ENCODE measurements around the gene CEBPB.

Gene CEBPB

GRCh38 chr20:50232651-50233324, 42.2 kb downstream of the CEBPB start:
- no peak overlapping the region for H3K27ac ChIP-seq (ENCODE audit: low read depth, low read length)
- no peaks in the 10 kb centered on the region for H3K4me1 ChIP-seq (ENCODE audit: control insufficient read depth, low read depth, low read length)
- no peaks in the 10 kb centered on the region for H3K79me2 ChIP-seq (ENCODE audit: control insufficient read depth, insufficient read depth, low read length)
- H3K18ac ChIP-seq (ENCODE audit: low read length), result no peak overlapping the region
- H3K9ac ChIP-seq (ENCODE audit: low read length), result no peak overlapping the region
- no peaks in the 10 kb centered on the region for H3K36me3 ChIP-seq (ENCODE audit: control insufficient read depth, insufficient read depth, low read length)
- no peaks in the 10 kb centered on the region for H3K79me1 ChIP-seq (ENCODE audit: low read length)
- no peak for DNase-seq
- H3K23ac ChIP-seq (ENCODE audit: low read length), result no peak overlapping the region
- H3K4me3 ChIP-seq (ENCODE audit: low read length), result no peak overlapping the region
- no peak overlapping the region for H3K4me2 ChIP-seq (ENCODE audit: low read length)
- no CpG with 5 or more reads among the region's 7 CpGs for WGBS (ENCODE audit: extremely low coverage, insufficient coverage, low lambda C conversion rate)
- no peak overlapping the region for H2BK5ac ChIP-seq (ENCODE audit: low read length)
- no peak overlapping the region for H2AK5ac ChIP-seq (ENCODE audit: low read length)
- no peak overlapping the region for H2BK120ac ChIP-seq (ENCODE audit: low read depth, low read length)
- H4K8ac ChIP-seq (ENCODE audit: low read depth, low read length), result no peak overlapping the region
- no peak overlapping the region for H3K4ac ChIP-seq (ENCODE audit: low read depth, low read length)
- H2BK15ac ChIP-seq (replicated peaks; ENCODE audit: low read depth), result no peak overlapping the region
- H3K56ac ChIP-seq (ENCODE audit: low read length), result no peak overlapping the region
- no peaks in the 10 kb centered on the region for H3K27me3 ChIP-seq (ENCODE audit: insufficient read depth, low read length, poor library complexity)
- no peak overlapping the region for H4K5ac ChIP-seq (ENCODE audit: low read length)

GRCh38 chr20:50233325-50234212, 42.9 kb downstream of the CEBPB start:
- no peaks in the 10 kb centered on the region for H3K4me1 ChIP-seq (ENCODE audit: control insufficient read depth, low read depth, low read length)
- H2BK15ac ChIP-seq (replicated peaks; ENCODE audit: low read depth), result no peak overlapping the region
- no peak overlapping the region for H2AK5ac ChIP-seq (ENCODE audit: low read length)
- no peaks in the 10 kb centered on the region for H3K79me1 ChIP-seq (ENCODE audit: low read length)
- no peak overlapping the region for H3K4ac ChIP-seq (ENCODE audit: low read depth, low read length)
- no CpG with 5 or more reads among the region's 19 CpGs for WGBS (ENCODE audit: extremely low coverage, insufficient coverage, low lambda C conversion rate)
- H3K27me3 ChIP-seq (ENCODE audit: insufficient read depth, low read length, poor library complexity), result no peaks in the 10 kb centered on the region
- no peak for DNase-seq
- H4K5ac ChIP-seq (ENCODE audit: low read length), result no peak overlapping the region
- H3K23ac ChIP-seq (ENCODE audit: low read length), result no peak overlapping the region
- H2BK5ac ChIP-seq (ENCODE audit: low read length), result no peak overlapping the region
- no peak overlapping the region for H3K56ac ChIP-seq (ENCODE audit: low read length)
- H3K9ac ChIP-seq (ENCODE audit: low read length), result no peak overlapping the region
- H2BK120ac ChIP-seq (ENCODE audit: low read depth, low read length), result no peak overlapping the region
- H3K4me3 ChIP-seq (ENCODE audit: low read length), result no peak overlapping the region
- H4K8ac ChIP-seq (ENCODE audit: low read depth, low read length), result no peak overlapping the region
- H3K27ac ChIP-seq (ENCODE audit: low read depth, low read length), result no peak overlapping the region
- no peak overlapping the region for H3K18ac ChIP-seq (ENCODE audit: low read length)
- no peaks in the 10 kb centered on the region for H3K36me3 ChIP-seq (ENCODE audit: control insufficient read depth, insufficient read depth, low read length)
- H3K4me2 ChIP-seq (ENCODE audit: low read length), result no peak overlapping the region
- no peaks in the 10 kb centered on the region for H3K79me2 ChIP-seq (ENCODE audit: control insufficient read depth, insufficient read depth, low read length)

- no peak overlapping the region for H3K18ac ChIP-seq (ENCODE audit: low read length)
- H3K79me1 ChIP-seq (ENCODE audit: low read length), result no peaks in the 10 kb centered on the region
- H3K23ac ChIP-seq (ENCODE audit: low read length), result no peak overlapping the region
- H2BK120ac ChIP-seq (ENCODE audit: low read depth, low read length), result no peak overlapping the region
- no peak overlapping the region for H3K4ac ChIP-seq (ENCODE audit: low read depth, low read length)
- no peak overlapping the region for H3K4me2 ChIP-seq (ENCODE audit: low read length)
- no peak overlapping the region for H3K9ac ChIP-seq (ENCODE audit: low read length)
- no peaks in the 10 kb centered on the region for H3K4me1 ChIP-seq (ENCODE audit: control insufficient read depth, low read depth, low read length)
- no peak overlapping the region for H2BK15ac ChIP-seq (replicated peaks; ENCODE audit: low read depth)
- H3K27me3 ChIP-seq (ENCODE audit: insufficient read depth, low read length, poor library complexity), result no peaks in the 10 kb centered on the region
- H4K5ac ChIP-seq (ENCODE audit: low read length), result no peak overlapping the region
- no peak overlapping the region for H3K4me3 ChIP-seq (ENCODE audit: low read length)
- no peaks in the 10 kb centered on the region for H3K79me2 ChIP-seq (ENCODE audit: control insufficient read depth, insufficient read depth, low read length)
- no peak for DNase-seq
- H3K56ac ChIP-seq (ENCODE audit: low read length), result no peak overlapping the region
- H2AK5ac ChIP-seq (ENCODE audit: low read length), result no peak overlapping the region
- H4K8ac ChIP-seq (ENCODE audit: low read depth, low read length), result no peak overlapping the region
- WGBS (ENCODE audit: extremely low coverage, insufficient coverage, low lambda C conversion rate), result no CpG with 5 or more reads among the region's 12 CpGs
- H3K27ac ChIP-seq (ENCODE audit: low read depth, low read length), result no peak overlapping the region
- no peaks in the 10 kb centered on the region for H3K36me3 ChIP-seq (ENCODE audit: control insufficient read depth, insufficient read depth, low read length)
- no peak overlapping the region for H2BK5ac ChIP-seq (ENCODE audit: low read length)
Observed at GRCh38 chr20:50234288-50234687, 43.7 kb downstream of the CEBPB start.

GRCh38 chr20:50237349-50237748, 46.7 kb downstream of the CEBPB start:
- Histone ChIP-seq H3K18ac (ENCODE audit: low read length) (no peak overlapping the region), H3K27ac (ENCODE audit: low read depth, low read length) (no peak overlapping the region), H3K79me1 (ENCODE audit: low read length) (no peaks in the 10 kb centered on the region), H3K79me2 (ENCODE audit: control insufficient read depth, insufficient read depth, low read length) (no peaks in the 10 kb centered on the region), H4K8ac (ENCODE audit: low read depth, low read length) (no peak overlapping the region), H3K36me3 (ENCODE audit: control insufficient read depth, insufficient read depth, low read length) (no peaks in the 10 kb centered on the region), H2BK5ac (ENCODE audit: low read length) (no peak overlapping the region), H2BK15ac (replicated peaks; ENCODE audit: low read depth) (no peak overlapping the region), H2BK120ac (ENCODE audit: low read depth, low read length) (no peak overlapping the region), H3K23ac (ENCODE audit: low read length) (no peak overlapping the region), H3K4me3 (ENCODE audit: low read length) (no peak overlapping the region), H4K5ac (ENCODE audit: low read length) (no peak overlapping the region), H3K4me2 (ENCODE audit: low read length) (no peak overlapping the region), H2AK5ac (ENCODE audit: low read length) (no peak overlapping the region), H3K27me3 (ENCODE audit: insufficient read depth, low read length, poor library complexity) (no peaks in the 10 kb centered on the region), H3K4me1 (ENCODE audit: control insufficient read depth, low read depth, low read length) (no peaks in the 10 kb centered on the region), H3K4ac (ENCODE audit: low read depth, low read length) (no peak overlapping the region), H3K56ac (ENCODE audit: low read length) (no peak overlapping the region), H3K9ac (ENCODE audit: low read length) (no peak overlapping the region)
- WGBS (ENCODE audit: extremely low coverage, insufficient coverage, low lambda C conversion rate), result no CpG with 5 or more reads among the region's 4 CpGs
- DNase-seq, result no peak

- H3K27me3 ChIP-seq (ENCODE audit: insufficient read depth, low read length, poor library complexity), result no peaks in the 10 kb centered on the region
- H3K18ac ChIP-seq (ENCODE audit: low read length), result no peak overlapping the region
- H3K23ac ChIP-seq (ENCODE audit: low read length), result no peak overlapping the region
- no peaks in the 10 kb centered on the region for H3K4me1 ChIP-seq (ENCODE audit: control insufficient read depth, low read depth, low read length)
- no peak overlapping the region for H2BK15ac ChIP-seq (replicated peaks; ENCODE audit: low read depth)
- no peak overlapping the region for H3K9ac ChIP-seq (ENCODE audit: low read length)
- no peak overlapping the region for H2BK120ac ChIP-seq (ENCODE audit: low read depth, low read length)
- no peaks in the 10 kb centered on the region for H3K36me3 ChIP-seq (ENCODE audit: control insufficient read depth, insufficient read depth, low read length)
- H2AK5ac ChIP-seq (ENCODE audit: low read length), result no peak overlapping the region
- no CpG with 5 or more reads among the region's 19 CpGs for WGBS (ENCODE audit: extremely low coverage, insufficient coverage, low lambda C conversion rate)
- no peak overlapping the region for H3K4me2 ChIP-seq (ENCODE audit: low read length)
- H3K27ac ChIP-seq (ENCODE audit: low read depth, low read length), result no peak overlapping the region
- H3K79me1 ChIP-seq (ENCODE audit: low read length), result no peaks in the 10 kb centered on the region
- no peaks in the 10 kb centered on the region for H3K79me2 ChIP-seq (ENCODE audit: control insufficient read depth, insufficient read depth, low read length)
- no peak overlapping the region for H4K5ac ChIP-seq (ENCODE audit: low read length)
- no peak overlapping the region for H3K56ac ChIP-seq (ENCODE audit: low read length)
- no peak overlapping the region for H3K4me3 ChIP-seq (ENCODE audit: low read length)
- H3K4ac ChIP-seq (ENCODE audit: low read depth, low read length), result no peak overlapping the region
- no peak overlapping the region for H4K8ac ChIP-seq (ENCODE audit: low read depth, low read length)
- no peak for DNase-seq
- H2BK5ac ChIP-seq (ENCODE audit: low read length), result no peak overlapping the region
Observed at GRCh38 chr20:50238081-50238800, 47.6 kb downstream of the CEBPB start.

All from mesendoderm (in vitro differentiated cells).